K562 (cell line): ENCODE results near the gene UPF1. TPM values are rescaled to one million over a fixed set of nuclear protein-coding genes. Genes with fewer than 3 reads are reported as not detected.

ENCODE experiments used
- ATAC-seq: fragments of 200-7000 bp; cut with Tn5 transposase; 3 replicates; pipeline ENCODE4 v1.9.1; 2020; ENCODE audit warnings: moderate library complexity
- BruUV-seq: library from RNA; stranded (reverse); fragments of 400-500 nt; replicated peaks from 2 replicates; lab custom pipeline; 2021; lab: Mats Ljungman, UMichigan
- CTCF ChIA-PET: fragments of 300-600 bp; formaldehyde crosslinking; extraction: SDS; loops from one replicate; lab custom pipeline; 2021; ENCODE audit warnings: low intra/inter-chr PET ratio; lab: Yijun Ruan, JAX
- POLR2A ChIA-PET: fragments of 300-600, 350-650 bp; sonication (Branson Sonifier 250); formaldehyde crosslinking; extraction: SDS; loops from one replicate; lab custom pipeline; 2021; ENCODE audit warnings: antibody characterized with exemption, inconsistent platforms; lab: Yijun Ruan, JAX
- DNase-seq, 4 experiments: peaks; one replicate each; pipeline versions ENCODE4 v3.0.0 to v3.0.0-alpha.2; 2011 to 2018; ENCODE audit warnings: low spot score in 3 of 4, mixed read lengths in 3 of 4; ENCODE audit errors: extremely low read depth in 1 of 4
- FAIRE-seq: peaks from 2 replicates; lab custom pipeline; 2011; peaks lifted over from hg19 to GRCh38; lab: Jason Lieb, UNC
- H2AFZ ChIP-seq: 2 replicates; pipeline ENCODE4 v1.6.0; 2011; ENCODE audit warnings: low read depth, low read length, control low read depth, inconsistent platforms
- H3K27ac ChIP-seq: fragments of 200-600 bp; 3 replicates; pipeline ENCODE4 v1.8.0; 2011; ENCODE audit warnings: low read depth, mild to moderate bottlenecking, control low read depth, inconsistent platforms, low read length, moderate library complexity, mixed read lengths; ENCODE audit errors: extremely low read depth
- H3K27me3 ChIP-seq, 2 experiments: fragments of 300-600 bp in 1 of 2; 2 replicates in 1 of 2; 3 replicates in 1 of 2; pipeline versions ENCODE4 v1.6.0 to v1.8.0; 2011; ENCODE audit warnings: inconsistent platforms in 2 of 2, low read length in 2 of 2, mild to moderate bottlenecking in 1 of 2, mixed read lengths in 1 of 2, moderate library complexity in 1 of 2; ENCODE audit not compliant: control insufficient read depth in 2 of 2, insufficient read depth in 2 of 2
- H3K36me3 ChIP-seq: fragments of 300-600 bp; 3 replicates; pipeline ENCODE4 v1.8.0; 2011; ENCODE audit warnings: mild to moderate bottlenecking, low read length, inconsistent platforms; ENCODE audit not compliant: control insufficient read depth, insufficient read depth
- H3K4me1 ChIP-seq, 2 experiments: fragments of 200-600 bp in 1 of 2; replicated peaks in 1 of 2; 2 replicates in 1 of 2; 3 replicates in 1 of 2; pipeline versions ENCODE4 v1.5.1 to v1.8.0; 2011; ENCODE audit warnings: inconsistent platforms in 2 of 2, low read length in 2 of 2, mild to moderate bottlenecking in 1 of 2, mixed read lengths in 1 of 2, moderate library complexity in 1 of 2; ENCODE audit not compliant: control insufficient read depth in 2 of 2, insufficient read depth in 2 of 2
- H3K4me2 ChIP-seq: 2 replicates; pipeline ENCODE4 v1.6.1; 2011; ENCODE audit warnings: low read length, control low read depth, inconsistent platforms, mixed read lengths; ENCODE audit not compliant: insufficient read depth
- H3K4me3 ChIP-seq: fragments of 200-600 bp; sonication (generic), shearing (Covaris generic); 2 replicates; pipeline ENCODE4 v1.5.1; 2016; ENCODE audit warnings: control low read depth, inconsistent platforms
- H3K79me2 ChIP-seq: fragments of 200-600 bp; 3 replicates; pipeline ENCODE4 v1.8.0; 2011; ENCODE audit warnings: low read length, inconsistent platforms; ENCODE audit not compliant: control insufficient read depth, insufficient read depth
- H3K9ac ChIP-seq, 2 experiments: 2 replicates each; pipeline versions ENCODE4 v1.6.0 to v1.6.1; 2011; ENCODE audit warnings: low read depth in 2 of 2, low read length in 2 of 2, control low read depth in 1 of 2, inconsistent platforms in 1 of 2, mild to moderate bottlenecking in 1 of 2, mixed read lengths in 1 of 2; ENCODE audit not compliant: insufficient read depth in 1 of 2
- H3K9me1 ChIP-seq: one replicate; pipeline ENCODE4 v1.6.0; 2011; ENCODE audit warnings: inconsistent platforms, mild to moderate bottlenecking, low read length, moderate library complexity; ENCODE audit not compliant: control insufficient read depth, insufficient read depth
- H3K9me3 ChIP-seq: replicated peaks from 2 replicates; pipeline ENCODE4 v1.5.1; 2011; ENCODE audit warnings: low read depth, low read length, inconsistent platforms; ENCODE audit not compliant: control insufficient read depth, insufficient read depth
- H4K20me1 ChIP-seq: replicated peaks from 2 replicates; pipeline ENCODE4 v1.6.1; 2011; ENCODE audit warnings: low read length, inconsistent platforms, mixed read lengths; ENCODE audit not compliant: control insufficient read depth, insufficient read depth
- MAZ ChIP-seq, 2 experiments: fragments of 450-650 bp in 1 of 2; sonication (generic) in 1 of 2; formaldehyde crosslinking; IDR thresholded peaks in 1 of 2; conservative IDR thresholded peaks in 1 of 2; 2 replicates each; pipeline versions ENCODE4 v1.4.0 to v1.5.0; 2020; ENCODE audit warnings: mild to moderate bottlenecking in 1 of 2, missing genetic modification reagents in 1 of 2
- POLR2G ChIP-seq: fragments of 200-400 bp; formaldehyde crosslinking; IDR thresholded peaks from 2 replicates; pipeline ENCODE4 v1.6.1; 2017; ENCODE audit warnings: low read depth, mild to moderate bottlenecking, antibody characterized with exemption, low read length, moderate library complexity
- RBM22 ChIP-seq: fragments of 200-400 bp; formaldehyde crosslinking; IDR thresholded peaks from 2 replicates; pipeline ENCODE4 v1.6.1; 2018; ENCODE audit warnings: low read length, low read depth; ENCODE audit not compliant: poor library complexity, severe bottlenecking
- RBM25 ChIP-seq: fragments of 200-400 bp; formaldehyde crosslinking; IDR thresholded peaks from 2 replicates; pipeline ENCODE4 v1.6.1; 2018; ENCODE audit warnings: low read length, low read depth, moderate library complexity; ENCODE audit not compliant: severe bottlenecking
- SMAD3 ChIP-seq: fragments of 450-650 bp; formaldehyde crosslinking; conservative IDR thresholded peaks from 2 replicates; pipeline ENCODE4 v1.4.0; 2020; ENCODE audit warnings: mild to moderate bottlenecking
- WGBS: fragments of 100-300 bp; shearing (Covaris generic); methylation state at CpG from one replicate; pipeline ENCODE4 v1.1.6; 2016; ENCODE audit warnings: low coverage, mixed read lengths; ENCODE audit not compliant: insufficient coverage; ENCODE audit errors: missing lambda C conversion rate; 5-methylcytosine and 5-hydroxymethylcytosine counted together
- in situ Hi-C: fragments of 300-500 bp; cut with MboI; formaldehyde crosslinking; loops from 4 replicates; pipeline ENCODE4 v1.15.0; 2018; ENCODE audit warnings: inconsistent platforms, mixed read lengths
- intact Hi-C: fragments of 100-400 bp; cut with micrococcal nuclease; formaldehyde crosslinking; loops from 2 replicates; pipeline ENCODE4 v1.14.2; 2022
- polyA plus RNA-seq, 8 experiments: library from polyadenylated mRNA; depleted of rRNA in 4 of 8; stranded (reverse) in 5 of 8; unstranded in 3 of 8; fragments of >200 nt; fragmentation: Nextera tagmentation in 2 of 8; fragmentation: Illumina TruSeq in 1 of 8; extraction: Ambion mirVana in 2 of 8; extraction: Trizol in 1 of 8; gene quantifications; 2 replicates each; pipeline versions ENCODE4 v1.2.1 to v1.2.3, GENCODE V29; 2011 to 2014; ENCODE audit warnings: inconsistent platforms in 1 of 8, missing spikeins in 1 of 8
- total RNA-seq, 7 experiments: library from RNA; depleted of rRNA in 6 of 7; stranded (reverse); fragments of >200 nt in 6 of 7; fragmentation: Illumina TruSeq in 2 of 7; extraction: Trizol in 2 of 7; gene quantifications; 2 replicates each; pipeline versions ENCODE4 v1.2.1 to v1.2.3, GENCODE V29; 2011 to 2021; ENCODE audit warnings: low replicate concordance in 1 of 7
- TF ChIP-seq, protein P1 (sequence below): sonication (generic); formaldehyde crosslinking; IDR thresholded peaks from 2 replicates; pipeline ENCODE4 v1.8.1; 2023; ENCODE audit warnings: mild to moderate bottlenecking, missing genetic modification reagents

Gene UPF1
- total and polyA plus RNA-seq, 9 of the 15 experiments (the other 6 are each of a cell fraction or from before 2014, with no cell fraction given): 0.34 to 103 (median 27.9) TPM

DNA sequence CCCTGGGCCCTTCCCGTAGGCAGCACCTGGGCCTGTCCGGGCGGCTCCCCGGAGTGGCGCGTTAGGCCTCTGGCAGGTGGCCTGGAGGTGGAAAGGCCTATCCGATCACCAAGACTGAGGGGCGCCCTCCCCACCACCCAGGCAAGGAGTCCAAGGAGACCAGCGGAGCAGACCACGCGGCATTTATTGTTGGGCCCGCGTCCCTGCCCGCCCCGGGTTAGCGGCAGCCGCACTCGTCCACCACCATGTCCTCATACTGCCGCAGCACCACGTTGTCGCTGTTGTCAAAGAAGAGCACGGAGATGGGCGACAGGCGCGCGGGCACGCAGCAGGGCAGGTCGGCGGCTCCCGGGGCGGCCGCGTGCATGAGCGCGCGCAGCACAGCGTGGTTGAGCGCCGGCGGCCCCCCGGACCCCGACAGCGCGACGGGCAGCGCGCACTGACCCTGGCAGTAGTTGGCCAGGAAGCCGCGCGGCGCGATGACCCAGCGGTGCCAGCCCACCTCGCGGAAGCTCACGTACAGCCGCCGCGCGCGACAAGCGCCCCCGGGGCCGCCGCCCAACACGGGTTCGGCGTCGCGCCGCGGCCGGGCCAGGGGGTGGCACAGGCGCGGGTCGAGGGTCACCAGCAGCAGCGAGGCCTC lies 36.7 kb downstream of the UPF1 start:
- Histone ChIP-seq H3K9ac (no peak overlapping the region), H3K4me1 (peaks cover 8 to 55% of the 10 kb centered on the region in 2 experiments), H4K20me1 (0 out of 2 replicates have a peak, but pooled peaks cover 6% of the 10 kb centered on the region), H3K27ac (no peak overlapping the region), H3K9me3 (no peaks in the 10 kb centered on the region), H3K36me3 (peaks cover 48% of the 10 kb centered on the region; the same call in 2 of the 3 replicates), H2AFZ (no peak overlapping the region)
- in situ Hi-C loops: no loop called here
- intact Hi-C loops: loop anchor here (5.0 kb wide), 1 partner anchor 96 kb away; no protein-coding TSS in a partner anchor
- ATAC-seq: no peak
- DNase-seq: no peak
- BruUV-seq: no TSS peak
- no peak for FAIRE-seq
- TF ChIP-seq SMAD3 (no peak), RBM22 (peak; percentile 69), RBM25 (no peak), POLR2G (peak; percentile 68), MAZ (CRISPR knock-in tag; conservative IDR thresholded peaks at IDR 0.05 in 1 of 2, IDR thresholded peaks at IDR 0.05 in 1 of 2) (no peak)
- TF ChIP-seq, protein P1, sequence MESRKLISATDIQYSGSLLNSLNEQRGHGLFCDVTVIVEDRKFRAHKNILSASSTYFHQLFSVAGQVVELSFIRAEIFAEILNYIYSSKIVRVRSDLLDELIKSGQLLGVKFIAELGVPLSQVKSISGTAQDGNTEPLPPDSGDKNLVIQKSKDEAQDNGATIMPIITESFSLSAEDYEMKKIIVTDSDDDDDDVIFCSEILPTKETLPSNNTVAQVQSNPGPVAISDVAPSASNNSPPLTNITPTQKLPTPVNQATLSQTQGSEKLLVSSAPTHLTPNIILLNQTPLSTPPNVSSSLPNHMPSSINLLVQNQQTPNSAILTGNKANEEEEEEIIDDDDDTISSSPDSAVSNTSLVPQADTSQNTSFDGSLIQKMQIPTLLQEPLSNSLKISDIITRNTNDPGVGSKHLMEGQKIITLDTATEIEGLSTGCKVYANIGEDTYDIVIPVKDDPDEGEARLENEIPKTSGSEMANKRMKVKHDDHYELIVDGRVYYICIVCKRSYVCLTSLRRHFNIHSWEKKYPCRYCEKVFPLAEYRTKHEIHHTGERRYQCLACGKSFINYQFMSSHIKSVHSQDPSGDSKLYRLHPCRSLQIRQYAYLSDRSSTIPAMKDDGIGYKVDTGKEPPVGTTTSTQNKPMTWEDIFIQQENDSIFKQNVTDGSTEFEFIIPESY: peak; percentile 69; the same call in 1 of the 2 replicates
- TF ChIP-seq, all 486 proteins: peak for 3
- 98% methylated on average over 31 of the region's 77 CpGs for WGBS
- Histone ChIP-seq H3K4me2 (no peak overlapping the region), H3K27me3 (no peaks in the 10 kb centered on the region), H3K4me3 (no peak overlapping the region), H3K79me2 (no peaks in the 10 kb centered on the region), H3K9me1 (peaks cover 3% of the 10 kb centered on the region)
- CTCF ChIA-PET: no interaction called here
- POLR2A ChIA-PET: interaction anchor here (0.7 to 1.0 kb wide), 3 partner anchors 8 to 120 kb away, joined by 3 read pairs; no protein-coding TSS in a partner anchor
